Measurements from ENCODE around the gene DEPDC5. TPM values are rescaled to one million over a fixed set of nuclear protein-coding genes. Genes with fewer than 3 reads are reported as not detected.

Gene DEPDC5
- total RNA-seq, 1 donor from 2014 or later = 10.9 TPM

DNA sequence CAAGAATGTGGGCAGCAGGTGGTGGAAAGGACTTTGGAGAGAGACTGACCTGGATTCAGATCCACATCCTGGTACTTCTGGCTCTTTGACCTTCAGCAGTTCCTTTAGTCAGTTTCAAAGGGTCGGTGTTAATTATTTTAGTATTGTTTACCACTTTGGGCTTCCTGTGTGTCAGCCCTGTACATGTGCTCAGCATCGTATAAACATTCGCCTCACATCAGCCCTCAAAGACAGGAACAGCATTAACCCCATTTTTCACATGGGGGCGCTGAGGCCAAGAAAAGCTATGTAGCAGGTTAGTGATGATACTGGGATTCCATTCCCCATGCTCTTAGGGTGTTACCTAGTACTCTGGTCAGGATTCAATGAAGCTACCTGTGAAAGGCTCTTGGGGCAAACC lies 118.4 kb downstream of the DEPDC5 start:
- intact Hi-C loops (cut with DNase I) = loop anchor here (2.0 kb wide), 1 partner anchor 79 kb away; no protein-coding TSS in a partner anchor
- ATAC-seq (no peak), DNase-seq (ENCODE audit: missing footprints) (no peak)

DNA sequence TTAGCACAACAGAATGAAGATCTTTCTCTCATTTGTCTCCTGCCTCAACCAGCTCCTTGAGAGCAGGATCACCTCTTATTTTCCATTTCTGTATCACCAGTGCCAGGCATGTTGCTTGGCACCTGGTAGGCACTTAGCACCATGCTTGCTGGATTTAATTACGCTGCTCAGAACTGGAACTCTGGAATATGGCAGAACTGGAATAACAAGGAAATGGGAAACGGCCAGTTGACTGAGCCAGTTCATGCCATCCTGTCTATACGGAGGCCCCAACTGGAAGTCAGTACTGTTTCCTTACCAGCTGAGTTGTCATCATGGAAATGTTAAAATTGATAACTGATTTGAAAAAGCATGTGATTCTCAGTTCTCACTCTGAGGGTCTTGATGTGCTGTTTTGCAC lies 121.0 kb downstream of the DEPDC5 start:
- DNase-seq (ENCODE audit: missing footprints) (no peak), ATAC-seq (no peak)
- intact Hi-C loops (cut with DNase I) = no loop called here

DNA sequence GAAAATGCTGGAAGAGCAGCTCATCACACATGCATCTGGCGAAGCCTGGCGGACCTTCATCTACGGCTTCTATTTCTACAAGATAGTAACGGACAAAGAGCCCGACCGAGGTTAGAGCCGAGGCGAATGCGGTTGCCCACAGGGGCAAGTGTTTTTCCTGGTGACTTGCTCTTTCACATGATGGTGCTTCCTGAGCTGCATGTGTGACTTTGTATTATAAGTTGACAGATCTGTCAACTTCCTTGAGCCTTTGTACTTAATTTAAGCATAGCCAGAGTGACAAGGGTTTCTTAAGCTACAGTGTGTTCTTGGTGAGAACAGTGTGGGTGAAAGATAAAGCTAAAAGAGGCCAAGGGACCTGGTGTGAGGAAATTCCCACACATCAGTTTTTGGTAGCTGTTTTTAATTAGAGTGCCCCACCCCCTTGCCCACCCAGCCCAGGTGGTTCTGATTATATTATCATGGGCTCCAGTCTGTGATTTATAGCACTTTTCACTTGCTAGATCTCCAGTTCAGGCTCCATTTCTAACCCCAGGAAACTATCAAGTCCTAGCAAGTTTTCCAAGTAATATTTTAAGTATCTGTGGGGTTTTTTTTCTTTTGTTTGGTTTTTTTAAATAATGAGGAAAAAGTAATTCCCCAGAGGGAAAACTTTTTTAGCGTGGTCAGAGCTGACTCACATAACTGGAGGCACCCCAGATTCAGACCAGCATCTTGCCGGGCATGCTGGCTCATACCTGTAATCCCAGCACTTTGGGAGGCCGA lies 122.5 kb downstream of the DEPDC5 start:
- ATAC-seq (no peak), DNase-seq (ENCODE audit: missing footprints) (no peak)
- intact Hi-C loops (cut with DNase I) = no loop called here

DNA sequence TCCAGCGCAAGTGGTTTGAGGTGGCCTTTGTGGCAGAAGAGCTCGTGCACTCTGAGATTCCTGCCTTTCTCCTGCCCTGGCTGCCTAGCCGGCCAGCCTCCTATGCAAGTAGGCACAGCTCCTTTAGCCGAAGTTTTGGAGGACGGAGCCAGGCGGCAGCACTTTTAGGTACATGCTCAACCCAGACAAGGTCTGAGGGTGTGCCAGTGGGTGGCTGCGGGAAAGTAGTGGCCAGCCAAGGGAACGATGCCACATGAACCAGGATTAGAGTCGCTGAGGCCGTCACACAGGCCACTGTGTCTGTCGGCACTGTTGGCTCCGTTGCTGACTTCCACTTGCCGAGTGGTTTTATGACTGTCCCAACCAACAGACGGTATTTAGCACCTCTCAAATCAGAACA lies 125.8 kb downstream of the DEPDC5 start:
- intact Hi-C loops (cut with DNase I) = no loop called here
- ATAC-seq (no peak), DNase-seq (ENCODE audit: missing footprints) (no peak)

DNA sequence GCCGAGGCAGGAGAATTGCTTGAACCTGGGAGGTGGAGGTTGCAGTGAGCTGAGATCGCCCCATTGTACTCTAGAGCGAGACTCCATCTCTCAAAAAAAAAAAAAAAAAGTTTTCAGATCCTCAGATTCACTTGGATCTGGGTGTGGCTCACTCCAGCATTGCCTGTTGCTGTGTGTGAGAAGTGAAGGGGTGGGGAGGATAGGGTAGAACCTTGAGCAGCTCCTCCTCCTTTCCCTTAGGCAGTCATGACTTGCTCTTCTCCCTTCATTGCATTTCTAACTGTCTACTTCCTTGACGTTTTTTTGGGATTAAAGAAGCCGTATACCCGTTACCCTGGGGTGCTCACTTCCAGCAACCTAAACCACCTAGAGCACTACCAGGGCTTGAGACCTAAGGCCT lies 127.4 kb downstream of the DEPDC5 start:
- ATAC-seq (no peak), DNase-seq (ENCODE audit: missing footprints) (no peak)
- intact Hi-C loops (cut with DNase I) = no loop called here

DNA sequence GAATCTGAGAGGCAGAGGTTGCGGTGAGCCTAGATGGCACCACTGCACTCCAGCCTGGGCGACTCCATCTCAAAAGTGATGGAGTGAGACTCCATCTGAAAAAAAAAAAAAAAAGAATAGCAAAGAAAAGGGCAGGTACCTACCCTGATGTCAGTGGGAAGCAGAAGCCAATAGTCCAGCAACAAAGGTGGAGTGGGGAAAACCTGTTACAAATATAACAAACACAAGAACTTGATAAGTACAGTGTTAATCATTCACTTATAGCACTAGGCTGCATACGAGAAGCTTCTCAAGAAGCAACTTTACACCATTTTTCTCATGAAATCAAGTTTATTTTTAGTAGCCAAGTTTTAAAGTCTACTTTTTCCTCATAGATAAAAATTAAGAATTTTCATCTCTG lies 128.0 kb downstream of the DEPDC5 start:
- intact Hi-C loops (cut with DNase I) = no loop called here
- DNase-seq (ENCODE audit: missing footprints) (no peak), ATAC-seq (no peak)

DNA sequence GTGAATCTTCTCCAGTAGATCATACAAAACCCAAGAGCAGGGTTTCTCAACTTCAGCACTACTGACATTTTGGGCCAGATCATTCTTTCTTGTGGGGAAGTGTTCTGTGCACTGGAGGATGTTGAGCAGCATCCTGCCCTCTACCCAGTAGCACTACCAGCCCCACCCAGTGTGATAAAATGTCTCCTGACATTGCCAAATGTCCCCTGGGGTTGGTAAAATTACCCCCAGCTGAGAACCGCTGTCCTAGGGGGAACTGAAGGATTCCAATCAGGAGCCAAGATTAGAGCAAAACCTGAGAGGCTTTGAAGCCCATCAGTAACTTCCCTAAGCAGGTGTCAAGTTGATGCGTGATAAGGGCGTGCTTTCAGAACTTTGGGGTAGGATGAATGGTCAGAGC lies 129.2 kb downstream of the DEPDC5 start:
- DNase-seq (ENCODE audit: missing footprints) = no peak
- intact Hi-C loops (cut with DNase I) = no loop called here
- no peak for ATAC-seq

DNA sequence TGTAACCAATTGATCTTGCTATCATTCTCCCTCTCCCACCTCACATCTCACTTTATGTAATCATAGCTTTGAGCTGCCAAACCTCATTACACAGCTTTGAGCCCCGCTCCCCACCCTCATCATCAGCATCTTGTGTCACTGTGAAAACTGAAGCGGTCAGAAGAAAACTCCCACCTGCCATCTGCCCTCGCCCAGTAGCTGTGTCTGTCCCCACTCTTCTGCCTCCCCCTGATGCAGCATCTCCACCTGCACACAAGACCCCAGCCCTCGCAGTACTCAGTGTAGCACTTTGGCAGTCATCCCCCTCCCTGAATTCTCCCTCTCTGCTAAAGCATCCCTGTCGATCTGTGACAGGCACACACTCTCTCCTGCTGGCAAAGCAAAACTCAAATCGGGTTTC lies 130.2 kb downstream of the DEPDC5 start:
- intact Hi-C loops (cut with DNase I) = no loop called here
- no peak for DNase-seq (ENCODE audit: missing footprints)
- no peak for ATAC-seq

DNA sequence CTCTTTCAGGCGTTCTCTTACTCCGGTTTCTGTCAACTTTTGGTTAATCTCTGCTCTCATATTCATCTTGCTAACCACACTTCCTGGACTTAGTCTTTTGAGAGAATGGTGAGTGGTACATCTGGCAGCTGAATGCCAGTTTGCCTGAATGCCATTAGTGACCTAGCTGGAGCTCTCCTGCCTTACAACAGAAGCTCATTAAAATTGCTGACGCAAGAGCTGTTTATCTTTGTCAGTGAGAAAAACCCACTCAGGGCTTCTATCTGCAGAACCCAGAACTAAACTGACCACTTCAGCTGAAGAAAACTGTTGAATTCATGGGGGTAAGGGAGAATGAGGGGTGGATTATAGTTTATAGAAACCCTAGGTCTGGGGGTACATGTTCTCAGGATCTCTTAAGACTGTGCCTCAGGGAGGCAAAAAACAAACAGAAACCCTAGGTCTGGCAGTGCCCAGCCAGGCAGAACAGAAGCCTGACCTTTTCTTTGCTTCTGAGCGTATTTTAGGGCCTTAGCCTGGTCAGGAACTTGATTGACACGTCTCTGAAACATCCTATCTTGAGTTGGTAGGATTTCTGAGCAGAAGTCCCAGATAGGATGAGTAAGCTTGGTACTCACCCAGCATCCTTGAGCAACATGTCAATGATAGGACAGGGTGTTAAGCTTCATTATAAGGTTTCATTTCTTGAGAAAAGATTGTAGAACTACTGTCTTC lies 137.7 kb downstream of the DEPDC5 start:
- ATAC-seq = no peak
- intact Hi-C loops (cut with DNase I) = loop anchor here (10.0 kb wide), 1 partner anchor 53 kb away; the partner anchor contains the start of gene YWHAH
- no peak for DNase-seq (ENCODE audit: missing footprints)

DNA sequence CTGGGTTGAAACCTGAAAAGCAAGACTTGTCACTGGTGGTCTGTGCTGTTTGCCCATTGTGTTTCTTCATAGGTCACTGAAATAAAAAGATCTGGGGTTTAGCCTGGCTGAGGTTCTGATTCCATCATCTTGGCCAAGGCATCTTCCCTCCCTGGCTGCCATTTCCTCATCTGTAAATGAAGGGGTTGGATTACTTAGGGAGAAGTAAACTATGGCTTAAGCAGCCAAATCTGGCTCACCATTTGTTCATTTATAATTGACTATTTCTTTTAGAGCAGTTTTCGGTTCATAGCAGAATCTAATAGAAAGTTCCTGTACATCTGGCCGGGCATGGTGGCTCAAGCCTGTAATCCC lies 138.2 kb downstream of the DEPDC5 start:
- ATAC-seq = no peak
- intact Hi-C loops (cut with DNase I) = loop anchor here (10.0 kb wide), 1 partner anchor 53 kb away; the partner anchor contains the start of gene YWHAH
- DNase-seq (ENCODE audit: missing footprints) = no peak

DNA sequence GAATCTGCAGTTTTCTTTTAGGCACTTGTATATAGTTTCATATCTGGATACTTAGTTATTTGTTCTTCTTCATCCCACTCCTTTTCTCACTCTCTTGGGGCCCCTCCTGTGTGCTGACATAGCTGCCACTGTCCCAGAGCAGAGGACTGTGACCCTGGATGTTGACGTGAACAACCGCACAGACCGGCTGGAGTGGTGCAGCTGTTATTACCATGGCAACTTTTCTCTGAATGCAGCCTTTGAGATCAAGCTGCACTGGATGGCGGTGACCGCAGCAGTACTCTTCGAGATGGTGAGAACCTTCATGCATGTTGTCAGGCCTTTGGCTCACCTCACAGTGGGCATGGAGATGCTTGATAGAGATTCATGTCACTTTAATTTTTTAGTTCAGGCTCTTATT lies 139.6 kb downstream of the DEPDC5 start:
- DNase-seq (ENCODE audit: missing footprints) (no peak), ATAC-seq (no peak)
- intact Hi-C loops (cut with DNase I) = loop anchor here (10.0 kb wide), 1 partner anchor 51 kb away; the partner anchor contains the start of gene YWHAH

DNA sequence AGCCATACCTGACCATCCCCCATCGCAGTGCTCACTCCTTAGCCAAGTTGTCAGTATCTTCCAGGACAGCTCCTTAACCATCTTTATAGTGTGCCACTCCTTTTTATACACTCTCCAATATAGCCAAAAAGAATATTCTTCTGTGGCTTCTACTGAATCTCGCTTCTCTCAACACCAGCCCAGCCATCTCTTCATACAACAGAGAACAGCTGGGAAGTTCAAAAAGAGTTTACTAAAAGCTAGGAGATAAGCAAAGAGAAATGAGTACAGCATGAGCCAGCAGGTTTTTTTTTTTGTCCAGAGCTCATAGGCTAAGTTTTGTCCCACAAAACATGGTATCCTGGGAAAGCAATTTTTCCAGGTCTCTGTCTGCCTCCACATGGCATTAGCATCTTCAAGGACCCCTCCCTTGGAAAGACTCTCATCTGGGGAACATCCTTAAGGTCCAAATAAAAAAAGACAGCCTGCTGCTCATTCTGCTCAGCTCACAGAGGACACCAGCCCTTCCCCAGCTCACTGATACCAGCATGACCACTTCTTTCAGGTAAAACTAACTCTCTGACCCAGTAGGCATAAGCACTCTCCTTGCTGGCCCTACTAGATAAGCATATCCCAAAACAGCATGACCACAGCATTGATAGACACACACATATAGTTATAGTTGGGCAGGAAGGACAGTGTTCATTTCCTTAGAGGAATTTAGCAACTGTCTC lies 141.7 kb downstream of the DEPDC5 start:
- DNase-seq (ENCODE audit: missing footprints) = no peak
- ATAC-seq = no peak
- intact Hi-C loops (cut with DNase I) = loop anchor here (10.0 kb wide), 1 partner anchor 49 kb away; the partner anchor contains the start of gene YWHAH

DNA sequence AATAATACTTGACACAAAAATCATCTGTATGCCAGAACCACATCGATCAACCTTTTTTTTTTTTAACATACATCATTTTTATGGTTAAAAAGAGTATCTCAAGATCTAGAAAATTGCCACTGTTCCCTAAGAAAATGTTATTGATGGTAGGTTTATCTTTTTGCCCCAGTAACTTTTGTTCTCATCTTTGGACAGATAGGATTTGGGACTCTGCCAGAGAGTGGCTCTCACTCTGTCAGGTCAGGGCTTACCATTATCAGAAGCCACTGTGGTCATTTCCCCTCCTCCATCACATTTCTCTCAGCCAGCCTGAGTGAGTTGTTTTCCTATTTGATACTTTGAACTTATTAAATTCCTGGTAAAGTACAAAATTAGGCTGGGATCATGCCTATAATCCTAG lies 142.7 kb downstream of the DEPDC5 start:
- intact Hi-C loops (cut with DNase I) = loop anchor here (10.0 kb wide), 1 partner anchor 48 kb away; the partner anchor contains the start of gene YWHAH
- no peak for DNase-seq (ENCODE audit: missing footprints)
- no peak for ATAC-seq

DNA sequence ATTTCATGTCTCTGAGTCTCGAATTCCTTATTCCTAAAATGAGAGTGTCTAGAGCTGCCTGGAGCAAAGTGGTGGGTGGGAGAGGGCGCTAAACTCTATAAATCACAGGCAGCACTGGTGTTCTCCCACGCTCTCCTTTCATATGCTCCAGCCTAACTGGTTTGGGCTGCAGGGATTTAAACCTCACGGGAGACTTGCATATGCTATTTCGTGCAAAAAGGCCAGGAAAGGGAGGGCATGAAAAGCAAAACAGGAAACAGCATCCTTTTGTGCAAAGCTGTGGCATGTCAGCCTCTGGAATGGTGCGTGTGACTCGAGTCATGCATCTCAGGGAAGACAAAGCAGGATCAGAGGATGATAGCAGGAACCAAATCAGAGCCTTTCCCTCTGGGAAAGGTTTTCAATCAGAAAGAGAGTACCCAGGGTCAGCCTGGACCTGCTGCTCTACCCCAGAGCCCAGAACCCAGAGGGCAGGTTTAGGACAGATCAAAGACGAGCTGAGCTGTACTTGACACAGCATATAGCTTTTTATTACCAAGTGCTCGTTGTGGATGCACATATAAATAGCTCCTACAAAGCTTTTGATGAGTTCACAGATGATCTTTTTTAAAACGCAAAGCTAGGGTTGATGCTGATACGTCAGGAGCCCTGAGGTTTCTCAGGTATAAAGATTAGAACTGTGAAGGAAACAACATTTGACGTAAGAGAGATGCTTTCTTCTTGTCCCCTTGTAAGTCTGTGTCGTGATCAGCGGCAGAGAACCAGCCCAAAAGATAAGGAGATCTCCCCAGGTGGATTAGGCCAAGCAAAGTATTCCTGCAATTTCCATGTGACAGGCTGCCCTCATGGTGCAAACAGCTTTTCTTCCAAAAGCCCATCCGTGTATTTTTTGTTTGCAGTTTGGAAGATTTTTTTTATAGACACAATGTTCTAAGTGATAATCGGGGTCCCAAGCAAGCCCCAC lies 144.3 kb downstream of the DEPDC5 start:
- intact Hi-C loops (cut with DNase I) = loop anchor here (10.0 kb wide), 1 partner anchor 47 kb away; the partner anchor contains the start of gene YWHAH
- no peak for ATAC-seq

DNA sequence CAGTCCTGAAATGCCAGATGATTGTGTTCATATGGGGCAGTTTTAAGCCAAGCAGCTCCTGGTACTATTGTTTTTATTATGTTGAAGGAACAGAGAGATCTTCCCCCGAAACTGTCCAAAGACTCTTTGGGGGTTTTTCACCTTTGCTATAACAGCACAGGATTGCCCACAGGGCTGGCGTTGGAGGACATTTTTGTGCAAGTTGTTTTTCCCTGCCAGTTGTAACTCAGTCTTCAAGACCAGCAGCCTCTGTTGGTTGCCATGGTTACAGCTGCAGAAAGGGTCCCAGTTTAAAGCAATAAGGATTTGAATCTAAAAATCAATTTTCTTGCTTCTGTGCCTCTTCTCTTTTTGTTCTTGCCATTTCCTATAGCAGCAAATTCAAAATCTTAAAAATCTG lies 145.1 kb downstream of the DEPDC5 start:
- ATAC-seq (no peak), DNase-seq (ENCODE audit: missing footprints) (no peak)
- intact Hi-C loops (cut with DNase I) = loop anchor here (10.0 kb wide), 1 partner anchor 46 kb away; the partner anchor contains the start of gene YWHAH

More for the DNA sequence above, 144.3 kb downstream of the DEPDC5 start:
- DNase-seq (ENCODE audit: missing footprints) = no peak

DNA sequence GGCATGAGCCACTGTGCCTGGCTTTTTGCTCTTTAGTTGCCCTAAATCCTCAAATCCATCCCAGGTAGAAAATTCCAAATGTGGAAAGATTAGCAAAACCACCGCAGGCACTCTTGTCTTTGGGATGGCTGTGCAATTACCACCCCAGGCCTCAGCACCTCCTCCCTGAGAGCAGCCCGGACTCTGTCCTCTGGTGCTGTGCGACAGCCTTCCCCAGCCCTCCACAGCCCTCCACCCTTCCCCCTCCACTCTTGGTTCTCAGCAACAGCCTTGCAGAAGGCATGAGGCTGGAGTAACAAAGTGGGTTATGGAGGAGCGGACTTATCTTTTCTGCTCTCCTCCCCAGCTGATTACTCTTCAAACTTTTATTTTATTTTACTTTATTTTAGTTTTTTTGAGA lies 145.8 kb downstream of the DEPDC5 start:
- intact Hi-C loops (cut with DNase I) = loop anchor here (10.0 kb wide), 1 partner anchor 45 kb away; the partner anchor contains the start of gene YWHAH
- ATAC-seq (no peak), DNase-seq (ENCODE audit: missing footprints) (no peak)

DNA sequence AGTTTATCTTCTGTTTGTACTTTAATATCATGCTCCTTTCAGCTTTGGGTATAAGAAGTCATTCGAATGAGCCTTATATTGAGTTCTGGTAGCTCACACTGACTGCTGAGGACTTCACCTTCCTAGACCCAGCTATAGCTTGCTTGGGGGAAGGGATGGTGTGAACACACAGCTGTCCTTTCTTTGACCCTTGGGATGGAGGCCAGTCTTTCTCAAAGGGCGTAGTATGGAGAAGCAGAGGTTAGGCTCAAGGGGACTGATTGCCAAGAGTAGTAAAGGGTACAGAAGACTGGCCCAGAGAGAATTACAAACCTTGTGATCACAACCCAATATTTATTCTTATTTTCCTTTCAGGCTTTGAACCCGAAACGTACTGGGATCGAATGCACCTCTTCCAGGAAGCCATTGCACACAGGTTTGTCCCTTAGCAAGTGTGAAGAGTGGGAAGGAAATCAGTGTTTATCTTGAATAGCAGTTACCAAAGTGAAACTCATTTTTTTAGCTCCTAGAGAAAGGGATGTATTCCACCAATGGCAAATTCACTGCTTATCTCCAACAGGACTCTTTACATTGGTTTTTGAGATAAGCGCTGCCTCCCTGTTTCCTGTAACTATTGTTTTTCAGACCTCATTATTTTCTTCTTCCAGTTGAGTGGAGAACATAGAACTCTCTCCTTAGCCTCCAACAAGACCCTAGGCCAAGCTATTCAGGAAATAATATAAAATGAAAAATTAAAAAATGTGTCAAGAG lies 147.7 kb downstream of the DEPDC5 start:
- DNase-seq (ENCODE audit: missing footprints) (no peak), ATAC-seq (no peak)
- intact Hi-C loops (cut with DNase I) = no loop called here

DNA sequence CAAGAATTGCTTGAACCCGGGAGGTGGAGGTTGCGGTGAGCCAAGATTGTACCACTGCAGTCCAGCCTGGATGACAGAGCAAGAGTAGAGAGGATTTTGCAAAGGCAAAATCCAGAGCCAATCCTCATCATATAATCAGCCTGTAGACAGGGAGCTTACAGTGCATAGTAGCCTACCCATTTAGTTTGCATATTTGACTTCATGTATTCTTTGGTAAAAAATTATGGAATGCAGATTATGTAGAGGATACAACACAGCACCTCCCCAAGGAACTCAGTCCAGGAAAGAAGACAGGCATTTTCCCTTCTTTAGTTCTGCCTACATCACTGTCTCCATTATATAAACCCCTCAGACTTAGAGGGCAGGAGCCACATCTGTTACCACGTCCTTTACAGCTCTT lies 150.8 kb downstream of the DEPDC5 start:
- ATAC-seq (no peak), DNase-seq (ENCODE audit: missing footprints) (no peak)
- intact Hi-C loops (cut with DNase I) = no loop called here

Measured in Right ventricle myocardium inferior (tissue), 1 donor.